NCI-H146 (cell line): ENCODE data around the gene PDE4DIP.
"Not testable (repeated sequence)": the region's sequence is repeated elsewhere in the genome, so short reads cannot be mapped to it uniquely, and the experiment has no call there.

Experiments used
- DNase-seq: peaks from one replicate; lab custom pipeline; 2025; lab: John Stamatoyannopoulos, UW

The PDE4DIP gene

DNA sequence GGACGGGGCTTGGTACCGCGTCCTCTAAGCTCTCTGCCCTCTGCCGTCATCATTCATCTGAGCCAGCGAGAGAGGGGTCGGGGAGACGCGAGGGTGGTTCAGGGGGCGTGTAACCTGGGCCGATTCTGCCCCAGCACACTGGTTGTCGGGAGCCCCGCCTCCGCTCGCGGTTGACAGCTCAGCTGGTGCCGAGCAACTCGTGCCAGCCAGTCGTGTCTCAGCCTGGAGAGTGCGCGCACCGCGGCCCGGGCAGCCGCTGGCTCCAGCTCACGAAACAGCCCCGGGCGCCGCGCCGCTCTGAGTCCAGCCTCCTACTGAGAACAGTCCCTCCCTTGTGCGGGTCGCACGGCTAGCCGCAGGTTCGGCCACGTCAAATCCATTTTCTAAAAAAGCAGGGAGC, at the start of gene PDE4DIP:
Gene PDE4DIP (plus strand): TSS at position 209 of the 400 bp plus-strand sequence. CDS start 347 bp downstream, outside the sequence.
- DNase-seq = not testable (repeated sequence)

DNA sequence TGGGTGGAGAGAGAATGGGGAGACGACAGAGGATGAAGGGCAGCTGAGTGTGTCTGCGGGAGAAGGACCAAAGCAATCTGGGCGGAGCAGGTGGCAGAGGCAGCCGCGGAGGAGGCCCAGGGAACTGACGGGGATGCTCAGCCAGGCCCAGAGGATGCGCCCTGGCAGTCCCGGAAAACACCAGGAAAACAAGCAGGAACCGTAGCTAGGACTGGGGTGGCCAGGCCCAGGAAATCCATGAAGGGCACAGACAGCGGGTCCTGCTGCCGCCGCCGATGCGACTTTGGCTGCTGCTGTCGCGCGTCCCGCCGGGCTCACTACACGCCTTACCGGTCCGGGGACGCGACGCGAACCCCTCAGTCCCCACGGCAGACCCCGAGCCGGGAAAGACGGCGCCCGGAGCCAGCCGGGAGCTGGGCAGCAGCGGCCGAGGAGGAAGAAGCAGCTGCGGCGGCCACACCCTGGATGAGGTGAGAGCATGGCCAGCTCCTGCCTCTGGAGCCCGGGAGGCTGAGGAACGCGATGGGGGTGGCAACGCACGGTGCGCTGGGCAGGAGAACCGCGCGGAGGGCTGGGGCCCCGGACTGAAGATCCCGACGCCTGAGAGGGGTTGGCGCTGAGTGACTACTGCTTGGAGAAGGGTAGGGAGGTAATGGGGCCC, 35.8 kb upstream of the PDE4DIP start:
- not testable (repeated sequence) for DNase-seq

DNA sequence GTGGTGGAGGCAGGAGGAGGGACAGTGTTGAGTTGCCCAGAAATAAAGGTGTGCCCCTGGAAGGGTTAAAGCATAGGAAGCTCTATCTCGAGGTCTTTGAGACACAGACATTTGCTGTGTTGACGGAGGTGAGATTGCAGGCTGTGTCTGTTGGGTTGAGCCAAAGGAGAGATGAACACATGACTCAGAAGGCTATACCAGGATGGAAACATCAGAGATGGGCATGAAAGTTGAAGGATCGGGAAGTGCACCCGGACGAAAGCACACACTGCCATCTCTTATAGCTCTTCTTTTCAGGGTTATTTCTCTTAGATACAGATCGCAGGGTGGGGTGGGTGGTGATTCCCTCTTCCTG, 35.3 kb upstream of the PDE4DIP start:
- not testable (repeated sequence) for DNase-seq

DNA sequence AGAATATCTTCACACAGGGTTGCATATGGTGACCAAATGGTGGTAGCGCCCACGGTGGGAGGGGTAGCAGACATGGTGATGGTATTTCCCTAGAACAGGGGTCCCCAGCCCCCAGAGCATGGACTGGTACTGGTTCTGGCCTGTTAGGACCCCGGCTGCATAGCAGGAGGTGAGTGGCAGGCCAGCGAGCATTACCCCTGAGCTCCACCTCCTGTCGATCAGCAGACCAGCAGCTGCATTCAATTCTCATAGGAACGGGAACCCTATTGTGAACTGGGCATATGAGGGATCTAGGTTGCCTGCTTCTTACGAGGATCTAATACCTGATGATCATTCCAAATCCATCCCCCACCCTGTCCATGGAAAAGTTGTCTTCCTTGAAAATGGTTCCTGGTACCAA, 22.0 kb upstream of the PDE4DIP start:
- not testable (repeated sequence) for DNase-seq

DNA sequence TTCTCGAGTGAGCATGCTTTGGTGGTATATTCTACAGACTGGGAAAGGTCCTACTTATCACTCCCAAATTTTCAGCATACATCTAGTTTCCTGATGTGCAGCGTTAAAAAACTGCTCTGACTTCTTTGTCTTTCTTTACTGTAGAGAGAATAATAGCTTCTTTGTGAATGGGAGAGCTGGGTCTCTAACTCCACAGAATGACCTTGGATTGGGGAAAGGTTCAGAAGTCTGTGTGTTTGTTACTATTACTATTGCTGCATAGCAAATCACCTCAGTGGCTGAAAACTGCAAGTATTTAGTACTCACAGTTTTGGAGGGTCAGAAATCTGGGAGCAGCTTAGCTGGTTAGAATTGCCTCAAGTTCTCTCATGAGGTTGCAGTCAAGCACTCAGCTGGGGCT, 20.4 kb upstream of the PDE4DIP start:
- not testable (repeated sequence) for DNase-seq

DNA sequence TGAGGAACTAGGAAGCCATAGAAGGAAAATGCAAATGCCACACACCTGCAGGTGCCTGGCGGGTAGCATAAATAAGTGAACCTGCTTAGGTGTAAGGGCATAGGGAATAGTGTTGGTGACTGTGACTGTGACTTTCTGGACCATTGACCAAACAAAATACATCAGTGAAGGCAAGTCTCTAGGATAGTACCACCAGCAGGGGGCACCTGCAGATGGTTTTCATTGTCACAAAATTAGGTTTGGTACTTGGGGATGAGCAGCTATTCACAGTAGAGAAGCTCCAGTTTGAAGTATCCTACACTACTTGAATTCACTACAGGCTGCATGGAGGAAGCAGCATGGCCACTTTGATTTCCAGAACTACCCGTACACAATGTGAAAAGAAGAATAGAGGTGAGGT, 19.2 kb upstream of the PDE4DIP start:
- DNase-seq = not testable (repeated sequence)

DNA sequence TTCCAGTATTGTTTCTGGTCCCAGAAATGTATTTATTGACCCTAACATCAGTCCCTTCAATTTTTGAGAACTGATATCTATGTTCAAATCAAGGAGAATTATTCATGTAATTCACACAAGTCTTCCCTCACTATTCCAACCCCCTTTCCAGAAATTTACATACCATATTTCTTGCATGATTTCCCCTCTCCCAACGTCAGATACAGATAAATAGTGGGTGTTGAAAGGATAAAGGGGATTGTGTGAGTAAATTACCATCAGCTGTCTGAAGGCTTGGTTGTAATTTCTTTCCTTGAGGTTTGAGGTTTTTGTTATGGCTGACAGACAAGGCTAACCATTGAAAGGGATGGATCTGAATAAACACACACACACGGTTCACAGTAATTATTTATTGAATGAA, 15.7 kb upstream of the PDE4DIP start:
- DNase-seq = not testable (repeated sequence)

DNA sequence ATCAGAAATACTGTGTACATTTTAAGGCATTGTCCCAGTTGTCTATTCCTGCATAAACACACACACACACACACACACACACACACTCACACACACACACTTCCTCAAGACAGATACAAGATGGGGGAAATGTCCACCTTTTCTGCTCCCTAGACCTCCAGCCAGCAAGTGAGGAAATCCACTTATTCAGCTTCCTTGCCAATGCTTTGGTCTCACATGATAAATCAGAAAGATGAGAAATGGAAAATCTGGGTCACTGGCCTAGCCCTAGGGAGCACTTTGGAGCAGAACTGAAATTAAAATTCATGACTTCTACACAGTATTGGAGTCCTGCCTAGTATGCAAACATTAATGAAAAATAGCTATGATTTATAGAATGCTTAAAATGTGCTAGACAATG, 15.3 kb upstream of the PDE4DIP start:
- DNase-seq = not testable (repeated sequence)

DNA sequence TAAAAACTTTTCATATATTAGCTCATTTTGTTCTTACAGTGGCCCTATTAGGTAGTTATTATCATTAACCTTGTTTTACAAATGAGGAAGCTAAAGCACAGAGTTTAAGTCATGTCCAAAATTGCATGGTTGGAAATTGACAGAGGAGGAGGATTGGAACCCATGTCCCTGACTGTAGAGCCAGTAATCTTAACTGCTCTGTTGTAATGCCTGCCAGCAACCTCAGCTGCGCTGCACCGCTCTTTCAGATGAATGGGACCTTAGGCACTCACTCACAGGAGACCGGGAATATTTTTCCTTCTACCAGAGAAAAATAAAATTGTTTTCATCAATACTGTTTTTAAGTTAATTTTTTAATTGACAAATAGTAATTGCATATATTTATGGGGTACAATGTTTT, 14.9 kb upstream of the PDE4DIP start:
- DNase-seq = not testable (repeated sequence)

DNA sequence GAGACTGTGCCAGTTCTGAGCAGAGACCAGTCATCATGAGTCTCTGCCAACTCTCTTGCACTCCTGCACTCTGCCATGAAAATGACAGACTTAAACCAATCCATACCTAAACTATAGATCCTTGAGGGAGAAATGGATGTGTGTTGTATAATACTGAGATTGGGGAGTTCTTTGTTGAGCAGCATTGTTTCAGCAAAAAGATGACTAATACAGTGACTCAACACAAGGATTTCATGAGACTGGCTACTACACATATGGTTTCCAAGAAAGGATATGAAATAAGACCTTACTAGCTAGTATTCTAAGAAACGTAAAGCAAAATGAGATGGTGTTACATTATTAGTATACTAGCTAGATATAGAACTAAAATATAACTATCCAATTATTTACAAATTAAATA, 3.0 kb upstream of the PDE4DIP start:
- not testable (repeated sequence) for DNase-seq

DNA sequence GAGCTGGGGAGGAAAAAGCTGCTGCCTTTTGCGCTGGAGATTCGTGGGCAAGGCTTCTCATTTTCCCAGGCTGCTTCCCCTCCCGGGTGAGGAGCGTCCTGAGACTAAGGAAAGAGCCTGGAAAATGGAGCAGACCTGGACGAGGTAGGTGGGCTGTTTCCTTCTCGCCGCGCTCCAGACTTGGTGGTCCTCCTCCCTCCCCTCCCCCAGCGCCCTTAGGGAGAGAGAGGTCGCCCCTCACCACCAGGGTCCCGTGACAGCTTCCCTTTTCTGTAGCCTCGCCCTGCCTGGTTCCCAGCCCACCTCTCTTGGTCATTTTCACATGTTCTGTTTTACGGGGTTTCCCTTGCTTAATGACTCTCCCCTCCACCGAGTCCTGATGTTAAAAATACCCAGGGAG, 423 bp downstream of the PDE4DIP start:
- DNase-seq = not testable (repeated sequence)

DNA sequence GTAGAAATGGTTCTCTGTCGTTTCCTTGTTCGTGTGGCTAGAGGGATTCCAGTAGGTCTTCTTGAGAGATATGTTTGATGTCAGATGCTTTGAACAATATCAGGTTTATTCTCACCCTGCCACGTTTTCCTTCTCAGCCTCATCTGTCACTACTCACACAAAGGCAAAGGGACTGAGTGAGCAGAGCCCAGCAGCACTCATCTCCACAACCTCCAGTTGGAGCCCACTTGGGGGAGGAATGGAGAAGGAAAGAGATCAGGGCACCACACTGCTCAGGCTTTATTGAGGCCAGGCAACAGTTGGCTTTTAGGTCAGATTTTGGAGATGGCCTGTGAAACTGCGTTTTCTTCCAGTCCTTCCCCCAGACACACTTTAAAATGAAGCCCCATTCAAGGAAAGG, 840 bp downstream of the PDE4DIP start:
- DNase-seq = not testable (repeated sequence)

DNA sequence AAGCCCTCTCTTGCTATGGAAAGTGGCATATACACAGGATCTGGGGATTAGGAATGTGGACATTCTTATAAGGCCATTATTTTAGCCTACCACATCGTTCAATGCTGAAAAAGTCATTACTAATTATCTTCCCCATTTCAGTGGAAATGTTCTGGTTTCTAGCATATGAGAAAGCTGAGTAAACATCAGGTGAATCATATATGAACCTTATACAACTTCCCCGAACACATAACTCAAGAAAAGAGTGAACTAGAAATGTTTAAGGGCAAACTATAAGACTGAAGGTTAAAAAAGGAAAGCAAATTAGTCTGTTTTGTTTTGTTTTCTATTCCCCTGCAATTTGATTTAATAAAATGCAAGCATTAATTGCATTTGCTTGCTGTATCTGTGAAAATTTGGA, 6.1 kb downstream of the PDE4DIP start:
- not testable (repeated sequence) for DNase-seq

DNA sequence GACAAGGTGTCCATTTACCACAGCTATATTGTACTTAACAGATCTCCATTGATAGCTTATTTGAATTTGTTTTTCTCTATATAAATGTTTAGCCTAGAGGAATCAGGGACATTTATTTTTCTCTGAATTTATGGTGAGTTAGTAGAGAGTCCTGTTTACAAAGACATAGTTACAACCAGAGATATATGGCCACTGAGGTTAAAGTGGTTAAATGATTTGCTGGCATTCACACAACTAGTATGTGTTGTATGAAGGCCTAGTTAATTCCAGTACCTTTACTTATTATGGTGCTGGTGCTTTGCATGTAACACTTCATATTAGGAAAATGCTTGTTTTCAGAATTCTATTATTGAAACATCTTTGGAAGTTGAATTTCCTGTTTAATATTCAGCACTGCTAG, 6.6 kb downstream of the PDE4DIP start:
- not testable (repeated sequence) for DNase-seq

DNA sequence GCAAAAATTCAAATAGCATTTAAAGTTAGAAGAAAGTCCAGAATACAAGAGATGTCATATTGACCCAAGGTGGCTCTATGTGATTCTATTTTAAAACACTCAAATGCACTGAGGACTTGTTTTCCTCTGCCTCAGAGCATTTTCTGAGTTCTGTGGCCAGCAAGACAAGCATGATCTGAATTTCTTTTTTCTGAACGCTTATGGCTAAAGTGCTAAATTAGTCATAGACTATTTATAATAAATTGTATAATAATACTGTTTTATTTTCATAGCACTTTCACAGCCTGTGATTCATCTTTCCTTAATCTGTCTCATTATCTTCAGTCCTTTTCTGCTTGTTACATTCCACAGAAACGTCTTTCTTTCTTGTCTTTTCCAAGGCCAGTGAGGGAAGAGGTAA, 7.5 kb downstream of the PDE4DIP start:
- DNase-seq = not testable (repeated sequence)

DNA sequence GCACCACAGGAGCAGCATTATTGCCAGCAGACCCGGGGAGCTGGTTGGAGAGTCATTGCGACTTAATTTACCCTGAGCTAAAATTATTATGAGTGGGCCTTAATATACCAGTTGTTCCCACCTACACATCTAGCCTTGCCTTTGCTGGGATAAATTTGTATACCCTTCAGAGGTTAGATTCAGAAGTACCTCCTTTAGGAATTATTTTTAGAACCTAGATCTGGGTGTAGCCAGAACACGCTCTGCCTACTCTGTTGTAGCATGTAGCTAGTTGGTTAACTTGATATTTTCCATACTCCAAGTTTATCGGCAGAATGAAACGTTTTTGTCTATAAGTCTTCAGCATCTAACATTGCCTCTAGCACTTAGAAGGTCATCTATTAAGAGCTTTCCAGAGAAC, 9.1 kb downstream of the PDE4DIP start:
- DNase-seq = not testable (repeated sequence)

DNA sequence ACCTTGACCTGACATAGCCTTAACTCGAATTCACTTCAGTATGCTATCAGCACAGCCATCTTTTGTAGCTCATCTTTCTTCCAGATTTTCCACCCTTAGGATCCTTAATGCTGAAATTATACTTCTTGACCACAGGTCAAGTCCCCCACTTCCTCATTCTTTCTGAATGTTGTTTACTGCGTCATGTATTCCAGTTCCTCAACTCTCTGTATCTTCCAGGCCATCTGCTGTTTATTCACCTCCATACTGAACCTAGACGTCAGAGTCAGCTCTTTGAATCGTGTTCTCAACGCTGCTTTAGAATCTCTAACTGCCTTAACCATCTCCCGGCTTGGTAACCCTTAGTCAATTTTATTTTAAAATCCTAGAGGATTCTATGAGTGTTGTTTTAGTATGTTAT, 9.8 kb downstream of the PDE4DIP start:
- DNase-seq = not testable (repeated sequence)

DNA sequence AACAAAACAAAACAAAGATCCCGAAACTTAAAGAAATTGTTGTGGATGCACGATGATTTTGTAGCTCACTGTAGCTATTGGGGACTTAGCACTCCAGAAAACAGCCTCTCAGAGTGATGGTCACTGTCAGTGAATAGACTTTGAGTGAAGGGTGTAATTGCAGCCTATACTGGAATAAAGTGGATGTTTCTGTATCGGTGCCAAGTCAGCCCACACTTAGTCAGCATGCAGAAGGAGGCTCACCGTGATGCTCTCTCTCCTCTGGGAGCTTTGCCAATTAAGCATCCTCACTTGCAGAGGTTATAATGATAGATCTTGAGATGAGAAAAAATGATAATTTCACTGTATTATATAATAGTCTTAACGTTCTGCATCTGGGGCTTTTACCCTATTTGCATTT, 11.1 kb downstream of the PDE4DIP start:
- DNase-seq = not testable (repeated sequence)

DNA sequence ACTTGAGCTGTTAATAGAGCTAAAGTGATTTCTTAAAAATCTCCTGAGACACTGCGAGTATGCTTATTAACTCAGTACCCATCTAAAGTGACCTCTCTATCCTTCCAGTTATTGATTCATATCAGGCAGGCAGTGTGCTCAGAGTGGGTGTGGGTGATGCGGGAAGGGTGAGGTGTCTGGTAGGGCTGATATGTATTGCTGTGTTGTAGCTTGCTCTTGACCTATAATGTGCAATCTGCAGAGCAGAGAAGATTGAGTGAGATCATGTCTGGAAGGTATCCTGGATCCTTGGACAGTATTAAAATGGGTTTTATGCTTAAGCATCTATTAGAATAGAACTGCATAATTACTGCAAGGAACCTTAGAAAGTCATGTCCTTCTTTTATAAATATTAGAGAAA, 15.8 kb downstream of the PDE4DIP start:
- DNase-seq = not testable (repeated sequence)

DNA sequence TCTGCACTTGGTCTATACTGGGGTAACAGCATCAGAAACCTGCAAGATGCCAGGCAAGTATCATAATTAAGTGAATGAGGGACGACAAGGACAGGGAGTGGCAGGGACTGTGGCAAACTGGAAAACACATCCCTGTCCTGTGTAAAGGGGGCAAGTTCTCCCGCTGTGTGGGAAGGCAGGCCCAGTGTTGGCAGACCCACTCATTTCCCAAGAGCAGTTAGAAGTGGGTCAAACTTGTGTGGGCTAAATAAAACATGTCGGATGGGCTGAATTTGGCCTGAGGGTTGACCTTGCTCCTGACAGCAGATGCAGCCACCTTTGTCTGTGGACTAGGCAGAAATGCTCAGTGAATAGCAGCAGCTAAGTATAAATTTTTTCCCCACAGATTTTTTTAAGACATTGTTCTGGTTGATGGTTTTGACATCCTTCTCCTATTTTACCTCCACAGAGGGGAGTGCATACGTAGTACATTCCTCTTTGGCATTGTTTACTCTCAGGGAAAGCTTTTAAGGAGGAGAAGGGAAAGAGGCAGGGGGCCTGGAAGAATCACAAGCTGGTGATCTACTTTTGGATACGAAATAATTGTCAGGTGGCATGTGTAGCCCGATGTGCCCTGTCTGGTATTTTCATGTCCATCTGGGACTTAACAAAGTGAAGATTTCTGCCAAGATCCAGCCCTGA, 16.5 kb downstream of the PDE4DIP start:
- DNase-seq = not testable (repeated sequence)

DNA sequence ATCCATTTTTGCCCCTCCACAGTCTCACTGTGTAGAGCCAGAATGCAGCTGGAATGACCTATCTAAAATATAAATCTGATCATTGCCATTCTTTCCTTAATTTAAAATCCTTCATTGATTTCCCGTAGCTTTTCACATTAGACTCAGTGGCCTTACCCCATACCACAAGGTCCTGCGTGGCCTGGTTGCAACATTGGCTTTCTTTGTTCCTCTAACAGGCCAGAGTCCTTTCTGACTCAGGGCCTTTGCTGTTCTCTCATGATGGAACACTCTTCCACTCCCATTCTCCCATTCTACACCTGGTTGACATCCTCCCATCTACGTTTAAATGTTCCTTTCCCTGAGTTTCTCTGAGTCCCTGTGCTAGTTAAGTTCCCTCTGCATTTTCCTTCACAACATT, 18.4 kb downstream of the PDE4DIP start:
- DNase-seq = not testable (repeated sequence)

DNA sequence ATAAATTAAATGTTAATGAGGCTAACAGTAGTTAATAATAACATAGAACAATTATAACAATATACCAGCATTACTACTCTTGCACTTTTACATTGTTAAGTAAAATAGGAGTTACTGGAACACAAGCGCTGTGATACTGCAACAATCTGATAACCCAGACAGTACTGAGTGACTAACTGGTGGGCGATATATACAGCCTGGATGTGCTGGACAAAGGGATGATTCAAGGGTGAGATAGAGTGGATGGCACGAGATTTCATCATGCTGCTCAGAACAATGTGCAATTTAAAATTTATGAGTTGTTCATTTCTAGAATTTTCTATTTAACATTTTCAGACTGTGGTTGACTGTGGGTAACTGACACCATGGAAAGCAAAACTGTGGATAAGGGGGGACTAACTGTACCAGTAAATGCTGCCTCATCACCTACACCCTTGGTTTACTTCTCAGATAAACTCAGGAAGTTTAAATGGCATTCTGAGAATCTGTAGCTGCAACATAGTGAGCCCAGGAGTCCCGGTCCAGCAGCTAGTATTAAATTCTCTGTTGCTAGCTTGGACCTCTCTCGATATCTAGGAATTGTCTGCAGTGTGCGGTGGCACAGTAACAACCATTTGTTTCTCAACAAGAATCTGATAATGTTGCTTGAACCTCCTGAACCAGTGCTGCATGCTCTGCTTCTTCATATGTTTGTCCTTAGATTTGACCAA, 24.9 kb downstream of the PDE4DIP start:
- DNase-seq = not testable (repeated sequence)

DNA sequence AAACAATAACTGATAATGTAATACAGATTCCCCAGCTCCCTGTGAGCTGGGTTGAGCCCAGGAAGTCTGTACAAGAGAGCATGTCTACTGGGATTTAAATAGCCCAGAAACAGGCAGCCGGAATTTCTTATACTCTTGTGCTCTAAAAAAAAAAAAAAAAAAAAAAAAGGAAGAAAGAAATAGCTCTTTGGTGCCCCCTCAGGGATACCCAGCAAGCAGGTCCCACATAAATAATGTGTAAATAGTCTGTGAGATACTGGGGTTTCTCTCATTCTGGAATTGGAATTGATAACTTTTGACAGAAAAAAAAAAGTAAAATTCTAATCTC, 25.4 kb downstream of the PDE4DIP start:
- not testable (repeated sequence) for DNase-seq
